Measurements from ENCODE around the gene HSD17B12. TPM values are rescaled to one million over a fixed set of nuclear protein-coding genes. Genes with fewer than 3 reads are reported as not detected.

The HSD17B12 gene
- total and polyA plus RNA-seq, 2 of the 8 experiments (the other 6 are each of a cell fraction or from before 2014, with no cell fraction given) = 46.0 to 121 TPM

GRCh38 chr11:43797337-43797736 is 116.8 kb downstream of the HSD17B12 start (continued):
- TF ChIP-seq ZNF274 (IDR thresholded peaks at IDR 0.05; ENCODE audit: borderline replicate concordance, extremely low read depth, low read length) = no peak
- TF ChIP-seq SIN3A (conservative IDR thresholded peaks at IDR 0.05 in 1 of 2, IDR thresholded peaks at IDR 0.05 in 1 of 2; ENCODE audit: low read depth in 1 of 2, low read length in 2 of 2) = no peak
- no peak for TF ChIP-seq SP1 (IDR thresholded peaks at IDR 0.05; ENCODE audit: low read depth, low read length)
- TF ChIP-seq SIRT6 (IDR thresholded peaks at IDR 0.05; ENCODE audit: low read length) = no peak
- no peak for TF ChIP-seq TAF1 (IDR thresholded peaks at IDR 0.05; ENCODE audit: low read depth, low read length)
- TF ChIP-seq MAX (IDR thresholded peaks at IDR 0.05) = no peak
- TF ChIP-seq TBP (IDR thresholded peaks at IDR 0.05; ENCODE audit: low read depth, low read length) = no peak
- no peak for TF ChIP-seq JUN (IDR thresholded peaks at IDR 0.05; ENCODE audit: low read depth, low read length)

Data from H1 (cell line).